ENCODE results near the gene PLCH2. TPM values are rescaled to one million over a fixed set of nuclear protein-coding genes. Genes with fewer than 3 reads are reported as not detected.

Gene PLCH2
- total and polyA plus RNA-seq, 8 donors, result 0.67 to 6.5 (median 3.7) TPM

DNA sequence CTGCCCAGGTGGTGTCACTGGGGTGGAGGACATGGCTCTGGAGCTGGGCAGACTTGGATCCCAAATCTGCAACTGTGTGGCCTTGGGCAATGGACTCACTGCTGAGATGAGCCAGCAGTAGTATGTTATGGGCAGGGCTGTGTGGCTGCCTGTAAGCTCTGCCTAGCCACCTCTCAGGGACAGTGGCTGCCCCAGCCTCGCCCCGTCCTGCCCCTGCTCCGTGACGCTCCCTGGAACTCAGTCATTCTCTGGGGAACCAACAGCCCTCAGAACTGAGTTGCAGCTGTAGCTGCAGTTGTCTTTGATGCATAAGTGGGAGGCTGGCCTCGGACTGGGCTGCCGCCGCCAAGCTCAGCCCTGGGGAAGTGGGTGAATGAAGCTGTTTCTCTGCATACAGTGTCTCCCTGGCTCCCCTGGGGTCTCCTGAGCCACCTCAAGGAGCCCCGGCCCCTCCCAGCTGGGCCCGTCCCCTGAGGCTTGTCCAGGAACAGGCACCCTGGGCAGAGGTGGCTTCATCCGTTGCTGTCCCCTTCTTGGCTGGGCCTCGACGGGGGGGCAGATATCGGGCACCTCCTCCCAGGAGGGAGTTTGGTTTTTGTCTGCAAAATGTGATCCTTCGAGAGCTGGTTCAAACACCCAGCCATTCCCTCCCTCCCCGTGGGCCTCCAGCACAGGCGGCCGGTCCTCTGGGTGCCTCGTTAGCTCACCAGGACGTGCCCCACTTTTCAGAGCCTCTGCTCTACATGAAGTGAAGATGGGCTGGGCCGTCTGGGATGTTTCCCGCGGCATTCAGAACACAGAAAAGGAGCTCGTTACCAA, 26.2 kb upstream of the PLCH2 start:
- H3K9me3 ChIP-seq, result no peaks in the 10 kb centered on the region
- ATAC-seq, result no peak
- TF ChIP-seq, protein P1, sequence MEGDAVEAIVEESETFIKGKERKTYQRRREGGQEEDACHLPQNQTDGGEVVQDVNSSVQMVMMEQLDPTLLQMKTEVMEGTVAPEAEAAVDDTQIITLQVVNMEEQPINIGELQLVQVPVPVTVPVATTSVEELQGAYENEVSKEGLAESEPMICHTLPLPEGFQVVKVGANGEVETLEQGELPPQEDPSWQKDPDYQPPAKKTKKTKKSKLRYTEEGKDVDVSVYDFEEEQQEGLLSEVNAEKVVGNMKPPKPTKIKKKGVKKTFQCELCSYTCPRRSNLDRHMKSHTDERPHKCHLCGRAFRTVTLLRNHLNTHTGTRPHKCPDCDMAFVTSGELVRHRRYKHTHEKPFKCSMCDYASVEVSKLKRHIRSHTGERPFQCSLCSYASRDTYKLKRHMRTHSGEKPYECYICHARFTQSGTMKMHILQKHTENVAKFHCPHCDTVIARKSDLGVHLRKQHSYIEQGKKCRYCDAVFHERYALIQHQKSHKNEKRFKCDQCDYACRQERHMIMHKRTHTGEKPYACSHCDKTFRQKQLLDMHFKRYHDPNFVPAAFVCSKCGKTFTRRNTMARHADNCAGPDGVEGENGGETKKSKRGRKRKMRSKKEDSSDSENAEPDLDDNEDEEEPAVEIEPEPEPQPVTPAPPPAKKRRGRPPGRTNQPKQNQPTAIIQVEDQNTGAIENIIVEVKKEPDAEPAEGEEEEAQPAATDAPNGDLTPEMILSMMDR (IDR thresholded peaks at IDR 0.05), result no peak
- H3K4me3 ChIP-seq, result no peak overlapping the region
- intact Hi-C loops (cut with DNase I), result no loop called here
- H3K4me1 ChIP-seq, result no peaks in the 10 kb centered on the region
- H3K36me3 ChIP-seq, result no peaks in the 10 kb centered on the region
- no peak for DNase-seq
- no peak overlapping the region for H3K27ac ChIP-seq
- H3K27me3 ChIP-seq, result peaks cover 2 to 86% of the 10 kb centered on the region in 2 donors

- DNase-seq, result no peak
- Histone ChIP-seq H3K27ac (no peak overlapping the region), H3K9me3 (no peaks in the 10 kb centered on the region), H3K4me3 (no peak overlapping the region), H3K4me1 (no peaks in the 10 kb centered on the region), H3K36me3 (no peaks in the 10 kb centered on the region), H3K27me3 (peaks cover 0 to 86% of the 10 kb centered on the region in 2 donors)
- TF ChIP-seq, protein P1 (IDR thresholded peaks at IDR 0.05), result no peak
- ATAC-seq, result no peak
- intact Hi-C loops (cut with DNase I), result no loop called here
These were observed 24.3 kb upstream of the PLCH2 start for GRCh38 chr1:2451741-2452140.

DNA sequence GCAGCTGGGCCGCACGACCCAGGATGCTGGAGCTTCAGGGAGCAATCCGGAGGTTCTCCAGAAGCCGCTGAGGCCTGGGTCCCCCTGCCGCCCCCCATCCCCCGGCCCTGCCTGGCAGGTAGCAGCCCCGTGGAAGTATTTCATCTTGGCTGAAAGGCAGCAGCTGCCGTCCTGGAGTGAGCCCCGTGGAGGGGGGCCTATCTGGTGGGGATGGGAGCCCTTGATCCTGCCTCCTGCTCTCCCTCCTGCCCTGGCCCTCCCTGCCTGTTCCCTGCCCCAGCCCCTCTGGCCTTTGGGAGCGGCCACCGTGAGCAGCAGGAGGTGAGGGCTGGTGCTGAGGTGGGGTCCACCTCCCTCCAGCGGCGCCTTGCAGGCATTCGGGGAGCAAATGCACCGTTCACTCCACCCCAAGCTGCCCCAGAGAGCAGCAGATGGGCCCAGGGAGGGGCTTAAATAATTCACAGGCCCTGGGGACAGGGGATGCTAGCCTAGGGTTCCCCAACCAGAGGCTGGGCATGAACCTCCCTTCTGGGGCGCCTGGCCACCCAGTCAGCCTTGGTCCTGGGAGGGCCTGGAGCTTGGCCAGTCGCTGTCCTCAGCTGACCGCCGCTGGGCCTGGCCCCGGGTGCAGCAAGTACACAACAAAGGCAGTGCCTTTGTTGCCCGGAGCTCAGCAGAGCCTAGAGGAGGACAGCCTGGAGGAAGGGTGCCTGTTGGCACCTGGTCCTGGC, 23.7 kb upstream of the PLCH2 start:
- TF ChIP-seq, protein P1 (IDR thresholded peaks at IDR 0.05), result no peak
- Histone ChIP-seq H3K4me3 (no peak overlapping the region), H3K4me1 (no peaks in the 10 kb centered on the region), H3K27ac (no peak overlapping the region), H3K36me3 (no peaks in the 10 kb centered on the region), H3K27me3 (peaks cover 0 to 86% of the 10 kb centered on the region in 2 donors), H3K9me3 (no peaks in the 10 kb centered on the region)
- DNase-seq (no peak), ATAC-seq (no peak)
- intact Hi-C loops (cut with DNase I), result no loop called here

DNA sequence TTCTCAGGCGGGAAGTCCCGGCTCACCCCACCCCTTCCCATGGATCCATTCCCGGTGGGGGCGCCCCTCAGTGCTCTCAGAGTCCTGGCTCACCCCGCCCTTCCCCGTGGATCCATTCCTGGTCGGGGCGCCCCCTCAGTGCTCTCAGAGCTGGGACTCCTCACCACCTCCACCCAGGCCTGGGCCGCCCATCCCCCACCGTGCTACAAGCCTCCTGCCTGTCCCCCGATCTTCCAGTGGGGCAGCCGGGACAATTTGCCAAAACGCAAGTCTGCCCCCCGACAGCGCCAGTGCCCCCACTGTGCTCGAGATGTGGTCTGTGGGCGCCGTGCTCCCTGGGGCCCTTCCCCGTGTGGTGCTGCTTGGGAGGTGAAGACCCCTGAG, 23.2 kb upstream of the PLCH2 start:
- H3K27ac ChIP-seq, result no peak overlapping the region
- DNase-seq (no peak), ATAC-seq (no peak)
- intact Hi-C loops (cut with DNase I), result no loop called here
- no peaks in the 10 kb centered on the region for H3K4me1 ChIP-seq
- H3K36me3 ChIP-seq, result no peaks in the 10 kb centered on the region
- TF ChIP-seq, protein P1 (IDR thresholded peaks at IDR 0.05), result no peak
- no peak overlapping the region for H3K4me3 ChIP-seq
- H3K27me3 ChIP-seq, result peaks cover 0 to 86% of the 10 kb centered on the region in 2 donors
- no peaks in the 10 kb centered on the region for H3K9me3 ChIP-seq

DNA sequence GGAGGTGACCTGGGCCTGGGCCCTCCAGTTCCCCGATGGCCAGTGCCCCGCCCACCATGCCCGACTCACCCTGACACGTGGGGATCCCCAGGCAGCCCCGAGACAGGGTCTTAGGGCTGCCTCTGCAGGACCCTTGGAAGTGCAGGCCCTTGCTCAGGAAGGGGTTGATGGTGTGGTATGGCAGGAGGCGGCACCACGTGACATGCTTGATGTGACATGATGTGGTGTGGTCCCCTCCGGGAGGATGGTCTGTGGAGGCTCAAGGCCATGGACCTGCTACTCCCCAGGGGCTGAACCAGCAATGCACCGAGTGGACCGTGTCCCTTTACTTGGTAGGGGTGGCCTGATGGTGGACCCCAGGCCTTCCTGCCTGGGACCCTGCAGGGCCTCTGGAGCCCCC, 21.9 kb upstream of the PLCH2 start:
- Histone ChIP-seq H3K4me1 (no peaks in the 10 kb centered on the region), H3K9me3 (no peaks in the 10 kb centered on the region), H3K36me3 (no peaks in the 10 kb centered on the region), H3K27ac (no peak overlapping the region), H3K27me3 (peaks cover 0 to 76% of the 10 kb centered on the region in 2 donors), H3K4me3 (no peak overlapping the region)
- TF ChIP-seq, protein P1 (IDR thresholded peaks at IDR 0.05), result no peak
- no peak for ATAC-seq
- intact Hi-C loops (cut with DNase I), result no loop called here
- DNase-seq, result no peak

Measured in left lung (tissue), 10 donors.